Hematopoietic multipotent progenitor cell treated with erythropoietin and hydrocortisone succinate and interleukin-3 and kit ligand, for 15 days (in vitro differentiated cells): ENCODE data around the gene CKS1B.

Experiments
- DNase-seq: peaks from one replicate; pipeline ENCODE4 v3.0.0-alpha.2; 2015; ENCODE audit warnings: low spot score

CKS1B gene

GRCh38 chr1:155015527-155016230 lies 41.2 kb downstream of the CKS1B start:
- no peak for DNase-seq

GRCh38 chr1:155016231-155016831 lies 41.9 kb downstream of the CKS1B start:
- no peak for DNase-seq

- peak; percentile 83 for DNase-seq
Measured at GRCh38 chr1:155017041-155017945, 42.8 kb downstream of the CKS1B start.

- no peak for DNase-seq
Measured at GRCh38 chr1:155017946-155018316, 43.5 kb downstream of the CKS1B start.

GRCh38 chr1:155018617-155019348 lies 44.3 kb downstream of the CKS1B start:
- no peak for DNase-seq

- DNase-seq, result no peak
Measured at GRCh38 chr1:155019377-155020245, 45.1 kb downstream of the CKS1B start.

GRCh38 chr1:155022136-155022926 lies 47.9 kb downstream of the CKS1B start:
- no peak for DNase-seq

- no peak for DNase-seq
Measured at GRCh38 chr1:155022927-155023236, 48.4 kb downstream of the CKS1B start.

GRCh38 chr1:155023627-155024026 lies 49.1 kb downstream of the CKS1B start:
- no peak for DNase-seq

GRCh38 chr1:155024315-155024714 lies 49.8 kb downstream of the CKS1B start:
- no peak for DNase-seq

- DNase-seq, result no peak
Measured at GRCh38 chr1:155026154-155026553, 51.7 kb downstream of the CKS1B start.

GRCh38 chr1:155026588-155026987 lies 52.1 kb downstream of the CKS1B start:
- no peak for DNase-seq
